ENCODE measurements around the gene SH3GL1.

DNA sequence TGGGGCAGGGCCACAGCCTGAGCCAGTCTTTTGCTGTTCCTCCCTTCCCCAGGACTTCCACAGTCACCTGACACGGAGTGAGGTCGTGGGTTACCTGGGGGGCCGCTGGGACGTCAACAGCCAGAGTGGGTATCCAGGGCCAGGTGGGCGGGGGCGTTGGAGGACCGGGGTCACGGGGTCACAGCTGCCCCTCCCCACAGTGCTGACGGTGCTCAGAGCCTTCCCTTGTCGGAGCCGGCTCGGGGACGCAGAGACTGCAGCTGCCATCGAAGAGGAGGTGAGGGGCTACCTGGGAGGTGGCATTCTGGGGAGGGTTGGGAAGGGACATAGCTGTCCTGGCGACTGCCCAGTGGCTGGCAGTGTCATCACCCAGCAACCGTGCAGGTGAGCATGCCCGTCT lies 45.5 kb downstream of the SH3GL1 start:
- TF ChIP-seq, protein P1, sequence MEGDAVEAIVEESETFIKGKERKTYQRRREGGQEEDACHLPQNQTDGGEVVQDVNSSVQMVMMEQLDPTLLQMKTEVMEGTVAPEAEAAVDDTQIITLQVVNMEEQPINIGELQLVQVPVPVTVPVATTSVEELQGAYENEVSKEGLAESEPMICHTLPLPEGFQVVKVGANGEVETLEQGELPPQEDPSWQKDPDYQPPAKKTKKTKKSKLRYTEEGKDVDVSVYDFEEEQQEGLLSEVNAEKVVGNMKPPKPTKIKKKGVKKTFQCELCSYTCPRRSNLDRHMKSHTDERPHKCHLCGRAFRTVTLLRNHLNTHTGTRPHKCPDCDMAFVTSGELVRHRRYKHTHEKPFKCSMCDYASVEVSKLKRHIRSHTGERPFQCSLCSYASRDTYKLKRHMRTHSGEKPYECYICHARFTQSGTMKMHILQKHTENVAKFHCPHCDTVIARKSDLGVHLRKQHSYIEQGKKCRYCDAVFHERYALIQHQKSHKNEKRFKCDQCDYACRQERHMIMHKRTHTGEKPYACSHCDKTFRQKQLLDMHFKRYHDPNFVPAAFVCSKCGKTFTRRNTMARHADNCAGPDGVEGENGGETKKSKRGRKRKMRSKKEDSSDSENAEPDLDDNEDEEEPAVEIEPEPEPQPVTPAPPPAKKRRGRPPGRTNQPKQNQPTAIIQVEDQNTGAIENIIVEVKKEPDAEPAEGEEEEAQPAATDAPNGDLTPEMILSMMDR (conservative IDR thresholded peaks at IDR 0.05; ENCODE audit: low read depth, low read length): no peak
- TF ChIP-seq CEBPB (IDR thresholded peaks at IDR 0.05; ENCODE audit: low read depth, low read length) (no peak), NFE2L2 (IDR thresholded peaks at IDR 0.05; ENCODE audit: low read depth, low read length) (no peak), POLR2A (IDR thresholded peaks at IDR 0.05; ENCODE audit: low read depth, low read length) (no peak), FOS (IDR thresholded peaks at IDR 0.05; ENCODE audit: low read depth, low read length) (no peak), RCOR1 (IDR thresholded peaks at IDR 0.05; ENCODE audit: insufficient replicate concordance, low read length) (no peak), MAFK (IDR thresholded peaks at IDR 0.05; ENCODE audit: low read depth, low read length) (no peak), SMC3 (IDR thresholded peaks at IDR 0.05; ENCODE audit: low read depth, low read length) (no peak)
- TF ChIP-seq, protein P2, sequence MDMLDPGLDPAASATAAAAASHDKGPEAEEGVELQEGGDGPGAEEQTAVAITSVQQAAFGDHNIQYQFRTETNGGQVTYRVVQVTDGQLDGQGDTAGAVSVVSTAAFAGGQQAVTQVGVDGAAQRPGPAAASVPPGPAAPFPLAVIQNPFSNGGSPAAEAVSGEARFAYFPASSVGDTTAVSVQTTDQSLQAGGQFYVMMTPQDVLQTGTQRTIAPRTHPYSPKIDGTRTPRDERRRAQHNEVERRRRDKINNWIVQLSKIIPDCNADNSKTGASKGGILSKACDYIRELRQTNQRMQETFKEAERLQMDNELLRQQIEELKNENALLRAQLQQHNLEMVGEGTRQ (IDR thresholded peaks at IDR 0.05; ENCODE audit: low read depth, low read length): no peak
- TF ChIP-seq, protein P3, sequence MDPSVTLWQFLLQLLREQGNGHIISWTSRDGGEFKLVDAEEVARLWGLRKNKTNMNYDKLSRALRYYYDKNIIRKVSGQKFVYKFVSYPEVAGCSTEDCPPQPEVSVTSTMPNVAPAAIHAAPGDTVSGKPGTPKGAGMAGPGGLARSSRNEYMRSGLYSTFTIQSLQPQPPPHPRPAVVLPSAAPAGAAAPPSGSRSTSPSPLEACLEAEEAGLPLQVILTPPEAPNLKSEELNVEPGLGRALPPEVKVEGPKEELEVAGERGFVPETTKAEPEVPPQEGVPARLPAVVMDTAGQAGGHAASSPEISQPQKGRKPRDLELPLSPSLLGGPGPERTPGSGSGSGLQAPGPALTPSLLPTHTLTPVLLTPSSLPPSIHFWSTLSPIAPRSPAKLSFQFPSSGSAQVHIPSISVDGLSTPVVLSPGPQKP (IDR thresholded peaks at IDR 0.05; ENCODE audit: borderline replicate concordance, low read depth, low read length): no peak

Data from IMR-90 (cell line).